Pulmonary artery endothelial cell (primary cell): Measurements from ENCODE around the gene ZC3H12A. TPM values are rescaled to one million over a fixed set of nuclear protein-coding genes. Genes with fewer than 3 reads are reported as not detected.

Experiments used
- DNase-seq: peaks from one replicate; pipeline ENCODE4 v3.0.0-alpha.2; 2011; ENCODE audit warnings: low read depth, low spot score
- total RNA-seq: library from RNA; depleted of rRNA; stranded (reverse); fragments of >200 nt; gene quantifications from 2 replicates; pipeline ENCODE4 v1.2.3, GENCODE V29; 2014

ZC3H12A gene
- total RNA-seq, result 5.7 and 6.3 TPM in 2 replicates

GRCh38 chr1:37474046-37474696 lies at the start of gene ZC3H12A:
ZC3H12A (plus strand) TSS chr1:37474580; CDS start chr1:37475497, 917 bp downstream.
- DNase-seq, result no peak

- no peak for DNase-seq
Observed at GRCh38 chr1:37425221-37425620, 49.2 kb upstream of the ZC3H12A start.

- DNase-seq, result no peak
Observed at GRCh38 chr1:37429029-37429428, 45.4 kb upstream of the ZC3H12A start.

GRCh38 chr1:37430103-37430985 lies 44.0 kb upstream of the ZC3H12A start:
- no peak for DNase-seq

GRCh38 chr1:37432716-37433115 lies 41.7 kb upstream of the ZC3H12A start:
- DNase-seq, result no peak

- DNase-seq, result no peak
Observed at GRCh38 chr1:37433171-37433570, 41.2 kb upstream of the ZC3H12A start.

GRCh38 chr1:37434292-37435225 lies 39.8 kb upstream of the ZC3H12A start:
- DNase-seq, result no peak

- no peak for DNase-seq
Observed at GRCh38 chr1:37437087-37437486, 37.3 kb upstream of the ZC3H12A start.

GRCh38 chr1:37438037-37438868 lies 36.1 kb upstream of the ZC3H12A start:
- DNase-seq, result no peak

- DNase-seq, result no peak
Observed at GRCh38 chr1:37438869-37439343, 35.5 kb upstream of the ZC3H12A start.

- no peak for DNase-seq
Observed at GRCh38 chr1:37439349-37439995, 34.9 kb upstream of the ZC3H12A start.

GRCh38 chr1:37441490-37441889 lies 32.9 kb upstream of the ZC3H12A start:
- no peak for DNase-seq

- DNase-seq, result no peak
Observed at GRCh38 chr1:37442139-37442538, 32.2 kb upstream of the ZC3H12A start.

GRCh38 chr1:37442644-37443043 lies 31.7 kb upstream of the ZC3H12A start:
- DNase-seq, result no peak

GRCh38 chr1:37446874-37447273 lies 27.5 kb upstream of the ZC3H12A start:
- no peak for DNase-seq

GRCh38 chr1:37448185-37448584 lies 26.2 kb upstream of the ZC3H12A start:
- no peak for DNase-seq

GRCh38 chr1:37448691-37449417 lies 25.5 kb upstream of the ZC3H12A start:
- DNase-seq, result no peak

GRCh38 chr1:37449936-37450335 lies 24.4 kb upstream of the ZC3H12A start:
- DNase-seq, result no peak

GRCh38 chr1:37452416-37452815 lies 22.0 kb upstream of the ZC3H12A start:
- no peak for DNase-seq
